H1 (cell line): ENCODE results near the gene RGS6. TPM values are rescaled to one million over a fixed set of nuclear protein-coding genes. Genes with fewer than 3 reads are reported as not detected.

Source experiments
- CEBPB ChIP-seq: IDR thresholded peaks from 2 replicates; pipeline ENCODE4 v1.6.1; 2012; ENCODE audit warnings: low read depth, low read length
- CHD7 ChIP-seq: fragments of 300-600 bp; sonication (generic); IDR thresholded peaks from 2 replicates; pipeline ENCODE4 v1.7.1; 2012; ENCODE audit warnings: low read length, moderate library complexity, mild to moderate bottlenecking, inconsistent platforms; ENCODE audit not compliant: insufficient replicate concordance
- EGR1 ChIP-seq: IDR thresholded peaks from 2 replicates; pipeline ENCODE4 v1.6.1; 2011; ENCODE audit warnings: low read depth, low read length, borderline replicate concordance
- HDAC2 ChIP-seq, 2 experiments: fragments of 300-600 bp in 1 of 2; sonication (generic) in 1 of 2; IDR thresholded peaks; 2 replicates each; pipeline ENCODE4 v1.6.1; 2011 to 2012; ENCODE audit warnings: low read depth in 2 of 2, low read length in 2 of 2, mild to moderate bottlenecking in 2 of 2, moderate library complexity in 2 of 2, borderline replicate concordance in 1 of 2, inconsistent platforms in 1 of 2
- PHF8 ChIP-seq: fragments of 200-600 bp; sonication (generic); conservative IDR thresholded peaks from 2 replicates; pipeline ENCODE4 v1.7.1; 2012; ENCODE audit warnings: low read depth, mild to moderate bottlenecking, inconsistent platforms, low read length, moderate library complexity
- SP2 ChIP-seq: IDR thresholded peaks from 2 replicates; pipeline ENCODE4 v1.6.1; 2012; ENCODE audit warnings: mild to moderate bottlenecking, low read length, inconsistent platforms
- TEAD4 ChIP-seq: IDR thresholded peaks from 2 replicates; pipeline ENCODE4 v1.6.1; 2012; ENCODE audit warnings: low read depth, low read length, inconsistent platforms, mixed read lengths
- YY1 ChIP-seq: IDR thresholded peaks from 2 replicates; pipeline ENCODE4 v1.6.1; 2011; ENCODE audit warnings: low read depth, mild to moderate bottlenecking, low read length
- polyA plus RNA-seq, 7 experiments: library from polyadenylated mRNA; depleted of rRNA in 3 of 7; stranded (reverse) in 5 of 7; unstranded in 2 of 7; fragments of >200 nt in 5 of 7; fragments of 200-250 nt in 2 of 7; gene quantifications; 1 replicate in 5 of 7; 2 replicates in 1 of 7; 4 replicates in 1 of 7; pipeline versions ENCODE4 v1.2.1 to v1.2.3, GENCODE V29; 2011 to 2013; ENCODE audit warnings: missing spikeins in 2 of 7, mixed read lengths in 2 of 7
- total RNA-seq: library from RNA; stranded (reverse); fragmentation: NEBNext Ultra II Directional; extraction: Animal tissue kit (Norgen Biotek cat#: 25700); gene quantifications from 2 replicates; pipeline ENCODE4 v1.2.1, GENCODE V29; 2021
- TF ChIP-seq, protein P1 (sequence below): IDR thresholded peaks from 2 replicates; pipeline ENCODE4 v1.6.1; 2011; ENCODE audit warnings: low read length, improper control_type of control experiment

RGS6 gene
- total and polyA plus RNA-seq, 2 of the 8 experiments (the other 6 are each of a cell fraction or from before 2014, with no cell fraction given) = 0.26 to 1.1 TPM

- no peak for TF ChIP-seq CHD7
- no peak for TF ChIP-seq EGR1
- no peak for TF ChIP-seq YY1
- TF ChIP-seq SP2 = no peak
- TF ChIP-seq TEAD4 = no peak
- TF ChIP-seq HDAC2 (IDR thresholded peaks at IDR 0.05; ENCODE audit: borderline replicate concordance in 1 of 2, low read depth in 2 of 2, low read length in 2 of 2) = no peak
- no peak for TF ChIP-seq PHF8
- TF ChIP-seq, protein P1, sequence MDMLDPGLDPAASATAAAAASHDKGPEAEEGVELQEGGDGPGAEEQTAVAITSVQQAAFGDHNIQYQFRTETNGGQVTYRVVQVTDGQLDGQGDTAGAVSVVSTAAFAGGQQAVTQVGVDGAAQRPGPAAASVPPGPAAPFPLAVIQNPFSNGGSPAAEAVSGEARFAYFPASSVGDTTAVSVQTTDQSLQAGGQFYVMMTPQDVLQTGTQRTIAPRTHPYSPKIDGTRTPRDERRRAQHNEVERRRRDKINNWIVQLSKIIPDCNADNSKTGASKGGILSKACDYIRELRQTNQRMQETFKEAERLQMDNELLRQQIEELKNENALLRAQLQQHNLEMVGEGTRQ = no peak
- no peak for TF ChIP-seq CEBPB
- TF ChIP-seq, all 59 proteins: peak for 0
Measured at GRCh38 chr14:72172049-72172448, 239.8 kb downstream of the RGS6 start (continued).
